Activated CD8-positive, alpha-beta memory T cell treated with anti-CD3 and anti-CD28 coated beads, Interleukin-2, amount 50 U/mL, for 4 hours (primary cell): Measurements from ENCODE around the gene TMEM30A.

Source experiments
- DNase-seq: peaks from one replicate; pipeline ENCODE4 v3.0.0-alpha.2; 2020

The TMEM30A gene

DNA sequence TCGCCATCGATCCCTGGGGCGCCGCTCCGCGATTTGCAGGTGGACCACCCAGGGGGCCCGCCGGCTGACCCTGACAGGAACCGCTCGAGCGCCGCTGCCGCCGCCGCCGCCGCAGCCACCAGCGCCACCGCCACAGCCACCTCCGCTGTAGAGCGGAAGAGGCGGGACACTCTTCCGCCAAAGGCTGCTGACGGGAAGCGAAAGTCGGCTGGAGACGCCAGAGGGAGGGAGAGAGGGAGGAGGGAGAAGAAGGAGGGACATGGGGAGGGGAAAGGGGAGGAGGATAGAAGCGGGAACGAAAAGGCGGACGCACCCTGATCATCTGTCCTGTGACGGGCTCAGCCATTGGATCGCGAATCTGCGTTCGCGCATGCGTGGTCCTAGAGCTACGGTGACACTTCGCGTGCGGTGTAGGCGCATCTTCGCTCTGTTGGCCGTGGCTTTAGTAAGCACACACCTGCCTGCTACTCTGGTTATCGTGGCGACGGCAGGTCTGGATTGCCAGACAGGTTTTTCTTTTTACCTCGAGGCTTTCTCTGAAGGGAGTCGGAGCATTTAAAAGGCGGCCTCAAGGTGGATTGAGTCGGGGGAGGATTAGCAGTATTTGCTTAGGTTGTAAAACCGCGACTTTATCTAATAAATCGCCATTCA is at the start of gene TMEM30A:
Gene TMEM30A, minus strand, starts transcription at position 161 of the 651 bp plus-strand sequence. Its CDS starts 154 bp downstream, at position 7.
- DNase-seq, result peak; percentile 94

DNA sequence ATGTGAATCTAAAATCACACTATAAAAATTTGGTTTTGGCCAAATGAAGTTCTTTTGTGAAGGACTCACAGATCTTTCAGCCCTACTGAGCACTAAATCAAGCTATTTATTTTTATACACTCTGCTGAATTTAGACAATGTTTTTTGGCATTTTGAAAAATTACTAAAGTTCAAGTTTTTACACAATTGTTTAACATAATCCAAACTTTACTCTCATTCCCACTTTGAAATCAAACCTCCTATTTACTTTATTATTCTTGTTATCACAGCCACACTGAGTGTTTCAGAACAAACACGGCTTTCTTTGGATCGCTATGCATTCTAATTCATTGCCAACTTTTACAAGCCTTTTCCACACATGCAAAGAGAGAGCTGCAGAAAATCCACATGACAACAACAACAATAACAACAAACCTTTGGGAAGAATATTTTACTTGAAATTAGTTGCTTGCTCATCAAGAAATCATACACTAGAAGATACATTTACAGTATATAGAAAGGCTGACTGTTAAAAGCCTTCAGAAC is 49.1 kb upstream of the TMEM30A start:
- no peak for DNase-seq

DNA sequence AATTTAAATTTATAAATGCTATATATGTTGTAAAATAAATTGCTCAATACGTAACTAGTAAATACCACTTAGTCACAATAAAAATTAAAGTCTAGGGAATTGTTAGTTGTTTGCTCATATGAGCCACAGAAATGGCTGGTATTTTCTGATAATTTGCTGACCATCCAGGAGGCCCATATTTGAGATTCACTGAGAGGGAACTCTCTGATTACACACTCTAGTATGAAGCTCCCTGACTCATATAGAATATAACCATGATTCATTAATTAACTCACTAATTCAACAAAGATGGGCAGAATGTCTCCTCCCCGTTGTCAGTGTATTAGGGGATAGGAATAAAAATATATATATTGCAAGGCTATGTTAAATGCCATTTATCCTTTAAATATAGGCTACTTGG is 46.6 kb upstream of the TMEM30A start:
- no peak for DNase-seq

DNA sequence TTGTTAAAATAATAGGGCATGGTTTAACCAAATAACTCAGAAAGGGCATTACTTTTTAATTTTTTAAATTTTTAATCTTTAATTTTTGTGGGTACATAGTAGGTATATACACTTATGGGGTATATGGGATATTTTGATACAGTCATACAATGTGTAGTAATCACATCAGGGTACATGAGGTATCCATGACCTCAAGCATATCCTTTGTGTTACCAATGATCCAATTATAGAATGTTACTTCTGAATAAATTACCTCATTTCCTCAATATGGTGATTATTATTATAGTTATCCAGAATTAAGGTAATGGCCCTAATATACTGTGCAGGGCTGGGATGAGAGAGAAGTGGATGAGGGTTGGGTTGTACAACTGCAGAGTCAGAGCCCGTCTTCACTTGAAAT is 45.1 kb upstream of the TMEM30A start:
- DNase-seq, result no peak

DNA sequence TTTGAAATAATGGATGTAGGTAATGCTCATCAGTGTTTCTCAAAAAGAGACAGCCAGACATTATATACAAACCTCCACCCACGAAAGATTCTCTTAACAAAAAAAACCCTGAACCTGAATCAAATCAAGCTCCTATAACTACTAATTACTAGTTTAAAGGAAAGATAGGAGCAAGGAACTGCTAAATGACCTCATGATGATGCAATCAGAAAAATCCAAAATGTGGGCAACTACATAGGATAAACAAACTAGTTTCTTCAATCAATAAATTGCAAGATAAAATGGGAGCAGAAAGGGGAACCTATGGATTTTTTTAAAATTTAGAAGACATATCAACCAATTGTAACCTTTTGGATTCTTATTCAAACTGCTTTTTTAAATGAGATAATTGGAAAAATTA is 43.2 kb upstream of the TMEM30A start:
- DNase-seq, result no peak

DNA sequence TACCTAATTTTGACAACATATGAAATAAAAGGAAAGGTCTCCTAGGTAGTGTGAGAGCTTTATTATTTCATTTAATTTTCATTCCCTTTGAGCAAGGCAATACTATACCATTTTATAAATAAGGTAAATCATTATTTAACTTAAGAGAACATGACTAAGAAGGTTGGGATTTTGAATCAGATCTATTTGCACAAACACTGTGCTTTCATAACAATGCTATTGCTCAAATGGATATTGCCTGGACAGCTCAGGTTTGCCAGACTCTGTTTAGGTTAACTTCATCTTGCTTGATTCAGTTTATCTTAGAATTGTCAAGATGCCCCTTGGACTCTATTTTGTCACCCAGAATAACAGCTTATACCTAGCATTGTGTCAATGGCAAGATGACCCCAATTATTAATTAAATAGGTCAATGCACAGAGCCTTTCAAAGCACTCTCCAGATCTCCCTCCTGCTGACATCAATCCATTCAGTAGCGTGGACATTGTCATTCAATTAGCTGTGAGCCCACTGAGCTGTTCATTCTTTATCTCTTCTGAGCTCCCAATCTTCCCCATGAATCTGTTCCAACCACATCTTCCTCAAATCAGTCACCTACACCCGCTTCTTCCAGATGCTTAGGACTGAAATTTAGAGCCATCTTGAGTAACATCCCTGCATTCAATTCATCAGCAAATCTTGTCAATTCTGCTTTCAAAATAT is 42.1 kb upstream of the TMEM30A start:
- DNase-seq, result no peak

DNA sequence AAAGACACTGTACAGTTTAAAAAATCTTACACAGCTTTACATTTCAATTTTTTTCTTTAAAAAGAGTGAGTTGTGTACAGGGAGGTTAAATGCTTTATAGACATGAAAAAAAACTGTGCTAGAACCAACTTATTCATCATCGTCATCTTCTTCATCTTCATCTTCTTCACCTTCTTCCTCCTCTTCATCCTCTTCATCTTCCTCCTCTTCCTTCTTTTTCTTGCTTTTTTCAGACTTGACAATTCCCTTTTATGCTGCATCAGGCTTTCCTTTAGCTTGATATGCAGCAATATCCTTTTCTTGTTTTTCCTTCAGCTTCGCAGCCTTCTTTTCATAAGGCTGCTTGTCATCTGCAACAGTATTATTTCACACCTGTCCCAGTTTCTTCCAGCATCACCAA is 34.3 kb upstream of the TMEM30A start:
- no peak for DNase-seq

DNA sequence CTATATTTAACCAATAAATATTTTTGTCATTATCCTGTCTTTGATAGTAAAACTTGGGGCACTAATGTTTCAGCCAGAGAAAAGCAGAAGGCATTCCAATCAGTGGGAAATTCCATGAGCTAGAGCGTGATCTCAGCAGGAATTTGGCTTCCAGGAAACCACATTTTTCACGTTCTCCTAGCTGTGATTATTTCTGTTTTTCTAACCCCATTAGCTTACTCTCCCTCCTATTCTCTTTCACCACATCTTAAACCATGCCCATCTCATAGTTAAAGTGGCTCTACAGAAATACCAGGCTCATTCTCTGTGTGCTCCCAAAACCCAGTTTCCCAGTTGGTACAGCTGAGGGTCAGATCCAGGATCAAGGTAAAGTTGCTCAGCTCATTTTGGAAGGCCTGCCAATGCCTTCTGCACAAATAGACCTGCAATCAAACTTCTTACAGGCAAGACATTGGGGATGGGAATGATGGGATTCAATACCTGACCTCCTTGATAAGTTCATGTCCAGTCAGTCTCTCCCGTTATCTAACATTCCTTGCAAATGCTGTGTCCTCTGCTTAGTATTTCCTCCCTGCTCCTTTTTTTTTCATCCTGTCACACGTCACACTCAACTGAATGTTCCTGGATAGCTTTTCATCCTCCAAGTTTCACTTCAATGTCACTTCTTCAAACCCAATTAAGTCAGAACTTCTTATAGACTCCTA is 33.1 kb upstream of the TMEM30A start:
- DNase-seq, result no peak

DNA sequence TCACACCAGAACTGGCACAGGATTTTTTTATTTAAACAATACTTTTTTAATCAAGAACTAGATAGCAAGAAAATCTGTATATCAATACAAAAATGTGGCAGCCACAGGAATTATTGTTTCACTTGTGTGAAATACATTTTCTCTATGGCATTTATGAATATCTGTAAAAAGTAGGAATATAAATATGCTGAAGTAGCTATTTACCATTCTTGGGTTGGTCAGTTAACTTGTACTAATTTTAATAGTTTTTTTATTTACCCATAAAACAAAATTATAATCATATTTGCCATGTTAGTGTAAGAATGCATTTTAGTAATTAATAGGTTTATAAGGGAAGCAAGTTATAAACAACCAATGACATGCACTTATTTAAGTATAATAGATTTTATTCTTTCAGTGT is 31.4 kb upstream of the TMEM30A start:
- no peak for DNase-seq

DNA sequence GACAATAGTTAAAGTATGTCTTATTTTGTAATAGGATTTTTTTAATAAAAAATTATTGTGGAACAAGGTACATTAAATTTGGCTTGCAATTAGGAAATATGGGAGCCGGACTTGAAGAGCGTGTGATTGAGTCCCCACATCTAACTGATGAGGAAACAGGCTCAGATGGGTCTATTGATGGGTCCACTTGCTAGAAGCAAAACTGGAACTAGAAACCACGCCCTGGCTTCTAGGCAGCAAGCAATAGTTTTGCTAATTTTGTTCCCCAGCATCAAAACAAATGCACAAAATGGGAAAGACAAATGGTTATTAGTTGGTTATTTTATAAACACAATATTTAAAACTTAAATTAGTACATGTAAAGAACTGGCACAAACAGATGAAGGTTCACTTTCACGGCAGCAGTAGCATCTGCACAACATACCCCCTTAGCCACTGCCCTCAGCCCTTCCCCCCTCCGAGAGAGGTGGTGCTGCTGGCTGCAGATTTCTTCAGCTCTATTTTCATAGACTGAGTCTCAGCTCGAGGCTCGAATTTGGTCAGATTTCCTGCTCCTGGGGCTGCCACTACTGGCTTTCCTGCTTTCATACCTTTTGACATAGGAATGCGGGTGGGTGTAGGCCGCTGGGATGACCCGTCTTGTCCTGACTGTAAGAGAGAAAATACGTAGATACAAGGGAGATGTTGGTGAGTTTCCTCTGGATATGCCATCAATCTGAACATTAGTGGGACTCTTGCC is 23.8 kb upstream of the TMEM30A start:
- DNase-seq, result no peak

DNA sequence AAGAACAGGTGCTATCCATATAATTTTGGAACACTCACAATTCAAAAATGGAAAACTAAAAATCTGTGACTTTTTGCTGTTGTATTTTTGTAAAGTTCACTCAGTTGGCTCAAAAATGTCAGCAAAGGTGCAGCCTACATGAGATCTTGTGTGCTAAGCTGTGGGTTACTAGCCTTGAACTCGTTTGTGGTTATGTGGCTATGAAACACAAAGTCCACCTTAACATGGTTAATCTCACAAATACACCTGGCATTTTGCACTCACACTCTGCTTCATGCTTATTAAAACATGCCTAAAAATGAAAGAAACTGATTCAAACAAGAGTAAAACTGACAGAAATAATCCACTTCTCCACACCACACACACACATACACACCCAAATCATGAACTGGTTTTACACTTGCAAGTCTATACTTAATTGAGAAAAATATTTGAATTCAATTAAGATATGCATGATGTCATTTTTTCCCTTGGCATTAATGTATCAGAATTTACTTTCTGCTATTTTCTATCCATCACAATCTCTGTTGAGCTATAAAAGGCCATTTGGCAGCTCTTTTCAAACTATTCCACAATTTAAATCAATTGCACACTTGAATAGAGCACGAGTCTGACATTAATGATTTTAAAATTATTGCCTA is 22.9 kb upstream of the TMEM30A start:
- no peak for DNase-seq

DNA sequence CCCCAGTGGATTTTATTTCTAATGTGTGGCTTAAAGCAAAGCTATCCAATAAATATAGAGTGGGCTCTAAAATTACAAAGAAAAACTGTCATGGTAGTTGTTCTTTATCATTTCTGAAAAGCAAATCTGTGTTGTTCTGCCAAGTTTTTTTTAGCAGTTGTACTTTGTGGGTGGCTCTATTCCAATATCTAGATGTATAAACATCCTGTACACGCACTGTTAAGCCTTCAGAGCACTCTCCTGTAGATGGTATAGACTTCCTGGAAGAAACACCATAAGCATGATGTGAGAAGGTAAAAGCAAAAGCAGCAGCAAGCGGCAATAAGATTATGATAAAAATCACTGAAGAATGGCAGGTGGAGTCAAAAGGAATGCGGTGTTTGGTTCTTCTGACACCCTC is 21.5 kb upstream of the TMEM30A start:
- no peak for DNase-seq

DNA sequence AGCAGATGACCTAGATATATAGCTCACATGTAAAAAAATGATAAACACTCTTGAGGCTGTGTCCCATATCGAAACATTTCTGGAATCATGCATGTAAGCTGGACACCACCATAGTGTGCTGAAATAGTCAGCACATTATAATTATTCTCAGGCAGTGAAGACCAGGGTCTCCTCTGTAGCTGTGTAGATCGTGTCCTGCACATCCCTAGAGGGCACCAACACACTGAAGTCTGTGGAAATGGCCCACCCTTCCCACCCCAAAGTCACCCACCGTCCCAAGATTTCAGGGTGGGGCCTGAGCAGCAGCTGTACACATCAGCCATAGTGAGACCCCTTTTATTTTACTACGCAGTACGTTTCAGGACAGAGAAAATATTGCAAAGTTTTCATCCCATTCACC is 21.0 kb upstream of the TMEM30A start:
- no peak for DNase-seq

DNA sequence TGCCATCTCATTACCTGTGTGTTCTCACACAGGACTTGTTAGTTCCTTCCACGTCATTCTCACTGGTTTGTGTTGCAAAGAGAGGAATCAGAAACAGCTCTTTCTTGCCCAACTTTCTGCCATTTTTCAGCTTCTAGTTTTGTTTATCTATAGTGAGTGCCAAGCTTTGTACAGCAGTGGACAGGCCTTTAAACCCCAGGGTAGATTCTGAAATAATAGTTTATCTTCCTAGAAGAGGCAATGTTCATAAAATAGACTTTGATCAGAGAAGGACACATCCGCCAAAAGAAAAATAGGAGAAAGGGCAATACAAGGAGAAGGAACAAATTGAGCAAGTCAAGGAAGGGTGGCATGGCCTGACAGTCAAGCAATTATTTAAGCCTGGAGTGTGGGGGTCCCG is 17.7 kb upstream of the TMEM30A start:
- no peak for DNase-seq

DNA sequence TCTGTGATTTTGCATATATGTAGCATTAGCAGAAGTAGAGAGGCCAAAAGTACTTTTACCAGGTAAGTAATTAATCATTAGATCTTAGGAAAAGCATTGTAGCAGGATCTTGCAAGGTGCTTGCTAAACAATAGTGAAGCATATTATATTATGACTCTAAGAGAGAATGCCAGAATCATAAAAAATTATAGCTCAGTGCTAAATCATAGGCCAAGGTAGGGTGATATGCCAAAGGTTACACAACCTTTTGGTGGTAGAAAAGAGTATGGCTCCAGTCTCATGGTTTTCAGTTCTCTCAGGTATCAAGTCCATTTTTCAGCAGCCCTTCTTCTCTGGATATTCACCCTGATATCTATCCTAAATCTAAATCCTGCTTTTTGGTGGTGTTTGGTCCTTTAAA is 16.9 kb upstream of the TMEM30A start:
- no peak for DNase-seq

DNA sequence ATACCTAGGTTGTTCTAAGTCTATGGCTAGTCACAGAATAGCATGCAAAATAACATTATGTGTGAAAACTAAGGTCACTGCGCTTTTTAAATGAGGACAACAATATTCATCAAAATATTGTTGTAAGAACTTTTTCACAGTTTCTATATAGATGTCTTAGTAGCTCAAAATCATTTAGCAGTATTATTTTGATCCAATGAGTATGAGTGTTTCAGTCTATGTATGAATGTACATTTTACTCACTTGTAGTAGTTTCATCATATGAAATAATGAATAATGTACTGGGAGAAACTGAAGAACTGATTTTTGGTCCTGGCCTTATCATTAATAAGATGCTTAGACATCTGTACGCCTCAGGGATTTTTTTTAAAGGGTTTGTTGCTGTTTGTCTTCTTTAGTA is 16.5 kb upstream of the TMEM30A start:
- no peak for DNase-seq

DNA sequence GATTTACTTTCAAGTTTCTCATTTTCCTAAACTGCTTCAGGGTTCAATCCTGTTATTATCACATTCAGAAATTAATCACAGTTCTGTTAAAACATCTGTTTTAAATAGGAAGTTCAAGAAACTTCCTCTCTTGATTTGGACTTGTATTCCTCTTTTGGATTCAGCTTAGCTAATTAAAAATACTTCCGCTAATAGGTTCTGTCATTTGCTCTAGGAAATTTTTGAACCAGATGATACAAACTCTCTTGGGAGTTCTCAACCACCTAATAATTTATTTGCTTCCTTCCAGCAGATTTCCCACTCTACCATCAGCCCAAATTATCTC is 15.9 kb upstream of the TMEM30A start:
- no peak for DNase-seq

DNA sequence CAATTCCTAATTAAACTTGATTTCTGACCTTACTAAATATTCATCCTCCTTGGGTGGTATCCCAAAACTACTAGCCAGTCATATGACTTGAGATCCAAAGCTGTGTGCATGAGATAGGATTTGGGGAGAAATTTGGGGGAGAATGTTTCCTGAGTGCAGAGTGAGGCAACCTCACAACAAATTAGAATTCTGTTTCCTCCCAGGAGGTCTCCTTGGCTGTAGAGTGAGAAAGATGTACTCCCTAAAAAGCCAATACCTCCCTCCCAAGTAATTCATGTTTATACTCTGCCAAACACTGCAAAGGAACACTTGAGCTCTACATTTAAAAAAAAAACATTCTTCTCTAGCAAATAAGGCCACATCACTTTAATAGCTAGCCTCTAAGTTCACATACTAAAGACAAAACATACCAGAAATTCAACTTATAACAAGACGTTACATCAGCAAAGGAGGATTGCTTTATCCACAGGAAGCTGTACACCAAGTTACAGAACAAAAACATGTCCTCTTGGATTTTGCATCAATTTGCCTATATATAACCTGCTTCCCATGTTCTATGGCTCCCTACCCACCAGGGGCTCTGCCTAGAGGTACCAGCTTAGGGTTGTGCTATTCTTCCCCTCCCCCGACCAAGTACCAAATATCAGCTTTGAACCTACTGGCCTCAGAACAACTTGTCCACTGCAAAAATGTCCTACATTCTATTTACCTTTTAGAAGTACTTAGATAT is 15.4 kb upstream of the TMEM30A start:
- no peak for DNase-seq

DNA sequence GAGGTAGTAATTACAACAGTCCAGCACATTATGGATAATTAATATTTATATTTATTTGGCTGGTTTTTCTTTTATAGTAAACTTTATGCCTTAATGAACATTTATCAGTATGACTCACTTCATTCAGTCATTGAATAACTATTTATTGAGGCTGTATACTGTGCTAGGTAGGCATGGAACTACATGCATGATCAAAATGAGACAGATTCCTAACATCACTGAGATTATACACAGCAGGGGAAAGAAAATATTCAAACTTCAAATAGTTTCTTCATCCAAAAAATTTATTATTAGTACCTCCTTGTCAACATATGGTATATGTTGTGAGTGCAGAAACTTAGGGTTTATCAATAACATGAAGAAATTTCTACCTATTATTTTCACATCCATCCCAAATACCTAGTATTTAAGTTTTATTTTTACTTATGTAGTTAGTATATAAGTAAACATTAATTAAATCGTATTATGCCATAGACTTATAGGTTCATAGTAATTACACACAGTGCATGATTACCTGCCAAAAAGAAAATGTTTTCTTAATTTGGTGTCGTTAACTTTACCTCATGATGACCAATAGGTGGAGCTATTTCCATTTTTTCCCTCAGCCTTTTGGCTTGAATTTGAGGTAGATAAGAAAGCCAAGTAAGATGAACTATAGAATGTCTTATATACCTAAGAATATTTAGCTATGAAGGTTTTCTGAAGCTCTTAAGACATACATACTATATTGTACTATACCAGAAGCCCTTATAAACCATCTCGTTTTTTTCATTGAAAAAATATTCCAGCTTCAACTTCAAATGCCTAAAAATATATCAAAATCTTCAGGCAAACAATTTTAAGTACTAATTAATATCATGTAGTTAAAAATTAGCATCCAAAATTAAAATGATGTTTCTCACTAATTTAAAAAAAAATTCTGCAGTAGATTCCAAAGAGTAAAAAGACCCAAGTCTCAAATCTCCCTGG is 12.5 kb upstream of the TMEM30A start:
- no peak for DNase-seq

DNA sequence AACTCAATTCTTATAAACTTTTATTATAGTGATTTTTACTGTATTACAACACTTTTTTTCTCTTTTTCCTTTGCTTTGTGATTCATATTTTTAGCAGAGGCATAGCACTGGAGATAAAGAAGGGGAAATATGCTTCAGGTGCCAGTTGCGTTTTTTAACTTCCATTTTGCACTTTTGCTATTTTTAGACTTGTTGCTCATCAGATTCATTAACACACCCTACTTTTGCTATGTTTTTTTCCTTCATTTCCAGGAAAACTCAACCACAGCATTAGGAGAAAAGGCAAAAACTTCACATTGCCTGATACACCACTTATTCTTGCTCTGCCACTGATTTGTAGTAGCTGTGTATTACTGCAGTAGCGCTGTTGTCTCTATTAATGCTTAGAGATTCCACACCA is 8.0 kb upstream of the TMEM30A start:
- no peak for DNase-seq

DNA sequence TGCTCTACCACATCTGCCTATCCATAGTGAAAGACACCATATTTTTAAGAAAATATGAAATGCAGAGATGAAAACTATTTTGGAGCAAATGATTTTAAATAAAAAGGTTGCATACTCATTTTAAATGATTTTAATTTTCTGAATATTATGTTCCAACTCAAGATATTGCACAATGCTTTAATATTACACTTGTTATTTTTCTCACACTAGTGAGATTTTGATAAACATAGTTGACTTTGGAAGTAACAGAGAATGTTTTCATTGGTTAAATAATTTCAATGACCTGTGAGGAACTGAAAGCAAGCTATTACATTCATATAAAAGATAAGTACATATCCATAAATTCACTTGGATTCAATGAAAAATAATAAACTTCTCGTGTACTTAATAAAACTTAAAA is 7.2 kb upstream of the TMEM30A start:
- DNase-seq, result no peak
